AG08395 (cell line): ENCODE results near the gene KIF6.
"Not testable (repeated sequence)": the region's sequence is repeated elsewhere in the genome, so short reads cannot be mapped to it uniquely, and the experiment has no call there.

ENCODE experiments used
- DNase-seq: peaks from one replicate; pipeline ENCODE4 v3.0.0; 2012; ENCODE audit warnings: mixed read lengths, low spot score

Gene KIF6, protein sequence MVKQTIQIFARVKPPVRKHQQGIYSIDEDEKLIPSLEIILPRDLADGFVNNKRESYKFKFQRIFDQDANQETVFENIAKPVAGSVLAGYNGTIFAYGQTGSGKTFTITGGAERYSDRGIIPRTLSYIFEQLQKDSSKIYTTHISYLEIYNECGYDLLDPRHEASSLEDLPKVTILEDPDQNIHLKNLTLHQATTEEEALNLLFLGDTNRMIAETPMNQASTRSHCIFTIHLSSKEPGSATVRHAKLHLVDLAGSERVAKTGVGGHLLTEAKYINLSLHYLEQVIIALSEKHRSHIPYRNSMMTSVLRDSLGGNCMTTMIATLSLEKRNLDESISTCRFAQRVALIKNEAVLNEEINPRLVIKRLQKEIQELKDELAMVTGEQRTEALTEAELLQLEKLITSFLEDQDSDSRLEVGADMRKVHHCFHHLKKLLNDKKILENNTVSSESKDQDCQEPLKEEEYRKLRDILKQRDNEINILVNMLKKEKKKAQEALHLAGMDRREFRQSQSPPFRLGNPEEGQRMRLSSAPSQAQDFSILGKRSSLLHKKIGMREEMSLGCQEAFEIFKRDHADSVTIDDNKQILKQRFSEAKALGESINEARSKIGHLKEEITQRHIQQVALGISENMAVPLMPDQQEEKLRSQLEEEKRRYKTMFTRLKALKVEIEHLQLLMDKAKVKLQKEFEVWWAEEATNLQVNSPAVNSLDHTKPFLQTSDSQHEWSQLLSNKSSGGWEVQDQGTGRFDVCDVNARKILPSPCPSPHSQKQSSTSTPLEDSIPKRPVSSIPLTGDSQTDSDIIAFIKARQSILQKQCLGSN

DNA sequence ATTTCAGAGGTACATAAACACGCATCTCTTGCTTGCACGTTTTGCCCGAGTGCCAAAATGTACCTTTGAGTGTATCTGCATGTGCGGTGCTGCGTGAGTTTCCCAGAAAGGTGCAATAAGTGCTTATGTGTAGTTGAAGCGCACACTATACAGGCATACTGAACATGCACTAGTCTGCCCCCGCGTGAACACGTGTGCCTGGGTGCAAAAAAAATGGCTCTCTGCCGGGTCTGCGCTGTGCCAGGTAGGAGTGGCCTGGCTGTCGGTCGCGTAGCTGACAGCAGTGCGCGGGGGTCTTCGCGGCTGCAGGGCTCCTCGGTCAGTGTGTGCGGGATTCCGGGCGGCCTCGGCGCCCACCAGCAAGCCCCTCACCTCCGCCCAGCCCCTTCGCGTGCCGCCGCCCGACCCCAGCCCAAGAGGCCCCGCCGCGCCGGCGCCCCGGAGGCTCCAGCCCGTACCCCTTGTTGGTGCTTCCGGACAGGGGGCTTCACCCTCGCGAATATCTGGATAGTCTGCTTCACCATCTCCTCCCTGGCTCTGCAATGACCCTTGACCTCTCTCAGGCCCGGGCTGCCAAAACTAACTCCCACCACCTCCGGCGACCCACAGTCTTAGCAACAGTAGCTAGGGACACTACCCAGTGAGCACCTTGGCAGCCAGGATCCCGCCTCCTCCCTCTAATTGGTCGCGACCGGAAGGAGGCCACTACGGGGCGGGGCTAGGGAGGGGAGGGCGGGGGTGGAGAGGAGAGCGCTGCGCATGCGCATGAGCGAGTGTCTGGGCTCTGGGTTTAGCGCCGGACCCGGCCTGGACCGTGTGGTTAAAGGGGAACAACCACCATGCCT is at the start of gene KIF6:
Gene KIF6 (minus strand): TSS at position 622 of the 845 bp plus-strand sequence. CDS start 98 bp downstream, at position 524.
- peak; percentile 99 for DNase-seq

DNA sequence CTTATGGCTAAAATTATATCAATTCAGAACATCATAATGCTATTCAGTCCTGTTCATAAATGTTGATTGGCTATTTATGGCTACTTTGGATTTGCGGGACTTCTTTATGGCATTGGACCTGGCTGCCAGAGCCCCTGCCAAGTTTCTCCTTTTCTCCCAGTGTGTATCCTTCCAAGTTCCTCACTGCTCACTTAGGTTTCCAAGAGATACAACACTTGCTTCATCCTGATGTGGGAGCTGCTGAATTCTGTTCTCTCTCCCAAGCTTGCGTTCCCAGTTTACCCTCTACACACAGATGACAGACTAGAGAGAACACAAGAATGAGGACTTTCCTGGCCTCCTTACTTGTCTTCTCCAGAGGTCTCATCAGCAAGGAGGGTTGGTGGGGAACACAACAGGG is 48.6 kb upstream of the KIF6 start:
- no peak for DNase-seq

DNA sequence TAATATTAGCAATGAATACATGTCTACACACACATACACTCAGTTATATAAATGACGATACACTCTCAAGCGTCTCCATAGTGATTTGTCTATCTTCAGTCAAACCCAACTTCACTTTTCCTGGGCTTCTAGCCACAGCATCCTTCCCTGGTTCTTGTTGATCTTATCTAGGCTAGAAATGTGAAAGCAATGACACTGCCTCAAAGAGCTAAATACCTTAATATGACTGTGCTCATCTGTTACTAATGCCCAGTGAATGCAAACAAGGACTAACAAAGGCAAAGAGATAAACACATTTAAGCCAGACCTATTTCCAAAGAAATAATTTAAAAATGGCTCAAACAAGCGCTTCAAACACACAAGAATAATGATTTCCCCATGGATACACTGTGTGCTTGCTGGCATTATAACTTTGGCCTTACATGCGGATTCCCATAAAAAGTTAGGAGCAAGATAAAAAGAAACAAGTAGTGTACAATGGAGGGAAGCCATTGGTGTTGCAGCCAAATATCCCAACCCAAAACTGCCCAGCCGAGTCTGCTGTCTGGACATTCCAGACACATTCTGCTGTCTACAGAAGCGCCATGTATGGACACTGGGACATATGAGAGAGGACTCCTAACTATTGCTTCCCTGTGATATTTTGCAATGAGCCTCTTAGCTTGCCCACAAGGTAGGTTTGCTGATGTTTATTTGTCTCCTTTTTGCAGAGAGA is 47.5 kb upstream of the KIF6 start:
- peak; percentile 83 for DNase-seq

DNA sequence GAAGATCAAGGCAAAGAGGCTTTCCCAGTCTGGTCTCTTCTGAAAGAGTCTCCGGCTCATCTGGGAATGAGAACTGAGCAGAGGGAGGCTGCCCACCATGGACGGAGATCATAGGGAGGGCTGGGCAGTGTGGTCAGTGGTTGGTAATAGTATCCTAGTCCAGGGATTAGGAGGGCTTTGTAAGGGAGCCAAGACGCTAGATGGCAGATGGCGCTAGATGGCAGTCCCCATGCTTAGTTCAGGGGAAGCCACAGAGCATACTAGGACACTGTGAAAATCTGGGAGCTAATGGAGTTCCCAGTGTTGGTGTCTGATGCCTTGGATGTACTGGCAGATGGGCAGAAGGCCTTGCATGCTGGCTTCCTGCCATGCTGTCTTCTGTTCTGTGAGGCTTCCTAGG is 45.2 kb upstream of the KIF6 start:
- DNase-seq = no peak

DNA sequence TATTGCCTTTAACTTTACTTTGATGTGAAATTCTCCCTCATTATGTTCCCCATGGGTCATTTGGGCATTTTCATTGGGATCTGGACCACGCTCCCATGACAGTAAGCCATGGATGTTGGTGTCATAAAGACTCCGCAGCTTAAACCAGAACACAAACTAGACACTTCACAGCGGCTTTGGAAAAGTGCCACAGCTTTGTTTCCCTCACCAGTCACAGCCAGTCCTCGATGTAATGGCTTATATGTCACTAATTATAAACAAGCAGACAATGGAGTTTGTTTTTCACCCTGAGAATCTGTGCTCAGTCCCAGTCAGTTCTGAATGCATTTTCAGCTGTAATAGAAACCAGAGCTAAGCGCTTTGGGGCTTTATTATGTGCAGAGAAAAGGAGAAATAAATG is 43.8 kb upstream of the KIF6 start:
- no peak for DNase-seq

DNA sequence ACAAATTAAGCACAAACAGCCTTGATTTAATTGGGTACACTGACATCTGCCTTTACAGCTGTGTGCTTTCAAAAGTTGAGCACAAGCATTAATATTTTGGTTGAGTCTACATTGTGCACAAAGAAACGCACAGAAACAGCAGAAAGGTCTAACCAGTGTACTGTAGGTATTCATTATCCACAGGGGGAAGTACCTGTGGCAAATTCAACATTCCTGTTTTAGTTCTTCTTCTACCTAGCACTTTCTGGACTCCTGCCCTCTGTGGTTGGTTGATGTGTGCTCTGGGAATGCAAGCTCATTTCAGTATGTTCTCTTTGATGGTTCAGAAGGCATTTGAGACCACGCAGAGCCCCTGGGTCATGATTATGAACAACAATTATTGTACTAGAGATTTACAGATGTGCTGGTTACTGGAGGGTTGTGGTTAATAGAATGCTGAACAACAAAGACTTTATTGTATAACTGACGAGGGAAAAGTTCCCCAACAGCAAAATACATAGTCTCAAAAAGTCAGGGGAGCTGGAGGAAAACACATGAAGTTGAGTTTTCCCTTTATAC is 40.4 kb upstream of the KIF6 start:
- no peak for DNase-seq

DNA sequence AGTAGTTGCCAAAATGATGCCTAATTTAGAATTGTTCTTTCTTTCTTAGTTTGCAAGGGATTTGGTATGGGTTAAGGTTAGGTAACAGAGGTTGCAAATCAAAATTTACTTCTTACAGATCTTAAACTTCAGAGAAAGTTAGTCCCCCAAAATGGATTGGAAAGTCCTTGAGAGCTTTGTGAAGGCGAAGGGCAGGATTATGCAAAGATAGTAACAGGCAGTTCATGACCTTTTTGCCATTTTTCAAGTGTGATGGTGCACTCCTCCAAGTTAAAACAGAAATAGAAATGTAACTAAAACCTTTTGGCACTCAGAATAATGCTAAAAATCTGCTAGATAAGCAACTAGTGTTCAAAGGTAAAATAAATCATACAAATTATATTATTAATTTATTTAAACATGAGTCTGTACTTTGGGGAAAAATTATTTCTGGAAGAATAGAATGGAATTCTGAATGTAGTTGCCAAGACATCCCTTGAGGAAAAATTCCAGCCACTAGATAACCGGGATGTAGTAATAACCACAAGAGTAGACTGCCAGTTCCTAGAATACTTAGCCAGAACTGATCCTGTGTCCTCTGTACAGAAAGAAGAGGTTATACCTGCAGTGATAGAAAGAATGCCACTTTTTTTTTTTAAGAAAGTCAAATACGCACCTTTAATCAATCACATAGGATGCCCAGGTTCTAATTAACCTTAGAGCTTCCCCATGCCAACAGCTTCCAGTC is 35.2 kb upstream of the KIF6 start:
- DNase-seq = no peak

DNA sequence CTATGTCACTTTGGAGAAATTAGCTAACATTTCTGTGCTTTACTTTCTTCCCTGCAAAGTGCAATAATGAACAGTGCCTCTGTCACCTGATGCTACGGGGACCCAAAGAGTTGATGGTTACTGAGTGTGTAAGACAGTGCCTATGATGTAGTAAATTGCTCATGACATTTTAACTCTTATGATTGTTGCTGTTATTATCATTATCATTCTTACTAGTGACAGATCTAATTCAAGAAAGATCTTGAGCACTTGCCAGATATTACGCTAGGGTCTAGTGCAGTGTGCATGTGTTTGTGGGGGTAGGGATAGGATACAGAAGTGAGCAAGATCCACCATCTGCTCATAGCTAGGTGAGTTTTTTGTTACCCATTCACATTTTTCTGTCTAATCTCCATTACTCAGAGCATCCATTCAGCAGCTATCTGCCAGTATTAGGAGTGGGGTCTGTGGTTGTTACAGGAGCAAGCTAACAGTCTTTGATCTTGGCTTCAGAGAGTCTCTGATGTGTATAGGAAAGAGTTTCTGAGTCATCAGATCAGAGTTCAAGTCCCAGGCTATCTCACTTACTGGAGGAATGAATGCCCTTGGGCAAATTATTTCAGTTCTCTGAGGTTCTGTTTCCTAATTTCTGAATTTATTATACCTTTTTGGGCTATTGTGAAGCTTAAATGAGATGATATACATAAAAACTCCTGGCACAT is 33.8 kb upstream of the KIF6 start:
- no peak for DNase-seq

DNA sequence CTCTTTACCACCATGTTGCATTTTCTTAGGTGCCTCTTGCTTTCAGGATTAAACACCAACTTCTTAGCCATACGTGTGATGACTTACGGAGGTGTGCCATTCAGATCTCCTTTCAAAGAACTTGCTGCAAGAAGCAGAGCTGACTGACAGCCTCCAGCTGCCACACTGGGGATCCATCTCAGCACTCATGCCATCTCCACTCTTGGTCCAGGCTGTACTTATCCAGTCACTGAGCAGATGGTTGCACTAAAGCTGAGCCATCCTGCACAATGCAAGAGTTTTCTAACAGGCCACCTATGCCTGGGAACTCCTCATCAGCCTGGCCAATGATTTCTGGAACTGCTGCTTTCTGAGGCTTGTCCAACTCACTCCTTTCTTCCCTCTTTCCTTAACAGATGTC is 31.4 kb upstream of the KIF6 start:
- no peak for DNase-seq

DNA sequence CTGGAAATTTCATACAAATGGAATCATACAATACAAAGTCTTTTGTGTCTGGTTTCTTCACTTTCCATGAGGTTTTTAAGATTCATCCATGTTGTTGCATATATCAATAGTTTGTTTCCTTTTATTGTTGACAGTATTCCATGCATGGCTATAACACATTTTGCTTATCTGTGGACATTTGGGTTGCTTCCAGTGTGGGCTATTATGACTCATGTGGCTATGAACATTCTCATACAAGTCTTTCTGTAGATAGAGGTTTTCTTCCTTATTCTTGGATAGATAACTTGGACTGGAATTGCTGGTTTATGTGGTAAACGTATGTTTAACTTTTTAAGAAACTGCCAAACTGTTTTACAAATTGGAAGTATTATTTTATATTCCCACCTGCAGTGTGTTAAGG is 30.0 kb upstream of the KIF6 start:
- no peak for DNase-seq

DNA sequence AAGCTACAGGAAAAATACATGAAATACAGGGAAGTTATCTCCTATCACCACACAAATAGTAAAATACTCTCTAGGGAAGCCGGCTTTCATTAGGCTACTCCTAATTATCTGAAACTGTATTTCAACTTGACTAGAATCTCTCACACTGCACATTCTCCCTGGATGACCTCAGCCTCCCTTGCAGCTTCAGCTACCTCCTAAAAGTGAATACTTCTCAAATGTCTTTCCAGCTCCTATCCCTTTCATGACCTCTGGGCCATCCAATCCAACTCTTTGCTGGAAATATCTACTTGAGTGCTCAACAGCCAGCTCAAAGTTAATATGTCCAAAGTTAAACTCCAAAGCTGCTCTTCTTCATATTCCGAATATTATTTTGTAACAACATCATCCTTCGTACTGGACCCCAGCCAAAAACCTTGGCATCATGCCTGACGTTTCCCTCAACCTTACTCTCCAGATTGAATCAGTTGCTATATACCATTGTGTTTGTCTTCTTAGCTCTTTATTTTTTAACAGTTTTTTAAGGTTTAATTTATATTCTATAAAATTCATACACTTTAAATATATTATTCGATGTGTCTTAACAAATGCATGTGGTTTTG is 29.4 kb upstream of the KIF6 start:
- DNase-seq = no peak

DNA sequence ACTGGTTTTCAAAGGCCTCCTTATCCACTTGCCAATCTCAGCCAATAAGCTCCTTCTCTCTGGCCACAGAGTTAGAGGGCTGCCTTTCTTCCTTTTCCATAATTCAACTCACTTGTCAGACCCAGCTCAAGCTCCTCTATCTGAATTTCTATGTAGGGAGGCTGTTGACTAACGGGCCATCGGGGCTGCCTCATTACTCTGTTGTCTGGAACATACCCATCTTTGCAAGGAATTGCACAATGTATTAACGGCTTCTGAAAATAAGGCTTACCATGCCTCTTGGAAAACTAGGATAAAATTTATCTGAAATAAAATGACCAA is 28.5 kb upstream of the KIF6 start:
- peak; percentile 51 for DNase-seq

DNA sequence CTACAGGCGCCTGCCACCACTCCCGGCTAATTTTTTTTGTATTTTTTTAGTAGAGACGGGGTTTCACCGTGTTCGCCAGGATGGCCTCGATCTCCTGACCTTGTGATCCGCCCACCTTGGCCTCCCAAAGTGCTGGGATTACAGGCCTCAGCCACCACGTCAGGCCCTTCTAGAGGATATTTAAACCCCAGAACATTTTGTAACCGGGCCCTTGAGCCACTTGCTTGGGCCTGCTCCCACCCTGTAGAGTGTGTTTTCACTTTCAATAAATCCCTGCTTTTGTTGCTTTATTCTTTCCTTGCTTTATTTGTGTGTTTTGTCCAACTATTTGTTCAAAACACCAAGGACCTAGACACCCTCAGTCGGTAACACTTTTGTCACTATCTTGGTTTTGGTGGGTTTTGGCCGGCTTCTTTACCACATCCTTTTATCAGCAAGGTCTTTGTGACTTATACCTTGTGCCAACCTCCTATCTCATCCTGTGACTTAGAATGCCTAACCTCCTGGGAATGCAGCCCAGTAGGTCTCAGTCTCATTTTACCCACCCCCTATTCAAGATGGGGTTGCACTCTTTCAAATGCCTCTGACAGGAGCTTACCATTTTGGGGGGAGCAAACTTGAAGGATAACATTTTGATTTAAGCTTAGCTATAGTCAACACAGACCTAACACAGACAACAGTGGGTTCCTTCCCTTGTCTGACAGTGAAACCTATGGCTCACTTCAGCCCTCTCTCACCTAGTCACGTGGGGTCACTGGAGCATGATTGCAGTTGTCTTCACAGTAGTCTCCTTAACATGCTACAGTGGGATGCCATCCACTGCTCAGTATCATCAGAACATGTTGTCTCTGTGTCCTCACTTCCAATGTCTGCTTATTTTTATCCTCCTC is 27.9 kb upstream of the KIF6 start:
- DNase-seq = no peak

DNA sequence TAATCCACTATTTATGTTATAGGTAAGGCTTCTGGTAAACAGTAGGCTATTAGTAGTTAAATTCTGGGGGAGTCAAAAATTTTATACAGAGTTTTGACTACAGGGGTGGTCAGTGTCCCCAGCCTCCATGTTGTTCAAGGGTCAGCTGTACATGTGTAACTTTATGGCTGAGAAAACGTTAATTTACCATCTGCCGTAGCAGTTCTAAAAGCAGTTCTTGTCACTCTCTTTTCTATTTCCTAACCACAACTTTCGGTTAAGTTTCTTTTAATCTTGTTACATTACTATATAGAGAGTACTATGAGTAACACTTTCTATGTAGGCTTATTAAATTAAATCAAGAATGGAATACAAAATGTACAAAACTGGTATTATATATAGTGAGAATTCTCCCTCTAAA is 21.6 kb upstream of the KIF6 start:
- DNase-seq = no peak

DNA sequence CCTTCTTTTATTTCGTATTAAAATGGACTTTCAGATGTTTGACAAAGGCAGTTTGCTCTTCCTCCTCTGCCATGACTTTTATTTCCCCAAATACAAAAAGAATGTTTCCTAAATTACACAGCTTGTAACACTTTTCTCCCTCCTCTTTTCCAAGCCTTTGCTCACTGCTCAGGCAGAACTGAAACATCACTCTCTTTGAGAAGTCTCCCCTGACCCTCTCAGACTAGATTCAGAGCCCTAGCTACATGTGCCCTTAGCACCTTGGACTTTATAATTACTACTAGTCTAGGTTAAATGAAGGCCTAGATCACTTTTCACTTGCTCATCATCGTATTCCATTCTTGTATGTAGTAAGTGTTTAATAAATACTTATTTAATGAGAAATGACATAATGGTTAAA is 8.5 kb upstream of the KIF6 start:
- DNase-seq = no peak

DNA sequence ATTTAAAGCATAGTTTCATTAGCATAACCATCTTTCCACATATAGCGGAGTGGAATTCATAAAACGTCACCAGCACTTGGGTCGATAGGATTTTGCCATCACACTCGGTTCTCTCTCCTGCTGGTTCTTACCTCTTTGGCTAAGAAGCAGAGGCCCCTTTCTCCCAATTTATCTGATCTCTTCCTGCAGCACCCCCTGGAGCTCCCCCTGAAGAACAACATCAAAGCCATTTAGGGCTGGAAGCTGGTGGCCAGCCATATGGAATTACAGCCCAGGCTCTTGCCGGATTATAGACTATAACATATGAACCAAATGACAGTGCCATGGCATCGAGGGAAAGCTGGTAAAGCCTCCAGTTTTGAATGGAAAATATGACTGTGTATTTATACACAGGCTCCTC is 6.4 kb upstream of the KIF6 start:
- DNase-seq = no peak

DNA sequence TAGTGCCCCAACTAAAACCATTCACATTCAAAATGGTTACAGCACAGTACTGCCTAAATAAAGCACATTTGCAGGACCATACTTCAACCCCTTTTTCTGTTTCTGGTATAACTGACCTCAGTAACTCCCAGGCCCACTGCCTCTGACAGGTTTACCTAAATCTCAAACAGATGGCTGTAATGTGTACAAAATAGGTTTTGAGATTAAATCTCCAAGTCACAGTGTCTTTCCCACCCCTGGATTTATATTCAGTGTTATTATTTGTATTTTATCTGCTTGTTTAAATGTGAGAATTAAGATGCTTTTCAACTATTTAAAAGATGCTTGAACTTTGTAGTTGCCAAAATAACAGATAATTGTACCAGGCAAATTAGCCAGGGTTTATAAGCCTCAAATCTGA is 4.7 kb upstream of the KIF6 start:
- no peak for DNase-seq

DNA sequence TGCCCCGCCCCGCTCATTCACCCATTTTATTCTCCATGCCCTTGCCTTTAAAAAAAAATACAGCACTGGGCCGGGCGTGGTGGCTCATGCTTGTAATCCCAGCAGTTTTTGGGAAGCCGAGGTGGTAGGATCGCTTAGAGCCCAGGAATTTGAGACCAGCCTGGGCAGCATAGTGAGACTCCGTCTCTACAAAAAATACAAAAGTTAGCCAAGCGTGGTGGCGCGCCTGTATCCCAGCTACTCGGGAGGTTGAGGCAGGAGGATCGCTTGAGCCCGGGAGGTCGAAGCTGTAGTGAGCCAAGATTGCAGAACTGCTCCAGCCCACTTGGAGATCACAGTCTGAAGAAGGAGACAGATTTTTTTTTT is 407 bp upstream of the KIF6 start:
- no peak for DNase-seq

DNA sequence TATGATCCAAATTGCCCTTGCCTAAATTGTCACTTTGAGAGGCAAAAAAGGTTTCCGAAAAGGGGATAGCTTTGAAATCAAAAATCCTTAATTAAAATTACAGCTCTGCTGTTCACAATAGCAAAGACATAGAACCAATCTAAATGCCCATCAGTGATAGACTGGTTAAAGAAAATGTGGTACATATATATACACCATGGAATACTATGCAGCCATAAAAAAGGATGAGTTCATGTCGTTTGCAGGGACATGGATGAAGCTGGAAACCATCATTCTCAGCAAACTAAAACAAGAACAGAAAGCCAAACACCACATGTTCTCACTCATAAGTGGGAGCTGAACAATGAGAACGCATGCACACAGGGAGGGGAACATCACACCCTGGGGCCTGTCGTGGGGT is 1.9 kb downstream of the KIF6 start:
- DNase-seq = not testable (repeated sequence)
